Natural killer cell (primary cell): Measurements from ENCODE around the gene ZNRF3. TPM values are rescaled to one million over a fixed set of nuclear protein-coding genes. Genes with fewer than 3 reads are reported as not detected.

Source experiments
- ATAC-seq, 3 donors: fragments of 150-1000 bp in 2 of 3; fragments of 200-7000 bp in 1 of 3; cut with Tn5 transposase; 1 replicate in 1 of 3; 2 replicates in 2 of 3; pipeline ENCODE4 v1.10.0; 2021; ENCODE audit warnings: mild to moderate bottlenecking in 2 of 3, moderate library complexity in 2 of 3
- DNase-seq, 2 donors: peaks; one replicate each; pipeline versions ENCODE4 v3.0.0 to v3.0.0-alpha.2; 2013 to 2021; ENCODE audit warnings: mixed read lengths in 1 of 2
- H3K27ac ChIP-seq: one replicate; pipeline ENCODE4 v1.5.1; 2013; ENCODE audit warnings: mild to moderate bottlenecking, low read length
- H3K27me3 ChIP-seq: one replicate; pipeline ENCODE4 v1.6.1; 2013; ENCODE audit warnings: low read length; ENCODE audit not compliant: control insufficient read depth, insufficient read depth
- H3K36me3 ChIP-seq: one replicate; pipeline ENCODE4 v1.6.1; 2013; ENCODE audit warnings: low read length; ENCODE audit not compliant: control insufficient read depth, insufficient read depth
- H3K4me1 ChIP-seq: one replicate; pipeline ENCODE4 v1.6.1; 2013; ENCODE audit warnings: low read length; ENCODE audit not compliant: control insufficient read depth, insufficient read depth
- H3K4me3 ChIP-seq: one replicate; pipeline ENCODE4 v1.5.1; 2013; ENCODE audit warnings: low read length
- H3K9me3 ChIP-seq: one replicate; pipeline ENCODE4 v1.6.1; 2013; ENCODE audit warnings: low read length; ENCODE audit not compliant: control insufficient read depth, insufficient read depth
- H3K27ac Mint-ChIP-seq, 2 donors: one replicate each; pipeline ENCODE4 v1.8.0; 2022; ENCODE audit warnings: mild to moderate bottlenecking in 2 of 2, mixed read lengths in 2 of 2, moderate library complexity in 1 of 2
- H3K27me3 Mint-ChIP-seq, 2 donors: one replicate each; pipeline ENCODE4 v1.8.0; 2022; ENCODE audit warnings: low read depth in 2 of 2, mixed read lengths in 2 of 2
- H3K36me3 Mint-ChIP-seq: one replicate; pipeline ENCODE4 v1.8.0; 2022; ENCODE audit warnings: mixed read lengths
- H3K4me1 Mint-ChIP-seq, 2 donors: one replicate each; pipeline ENCODE4 v1.8.0; 2022; ENCODE audit warnings: mixed read lengths in 2 of 2
- H3K4me3 Mint-ChIP-seq: one replicate; pipeline ENCODE4 v1.8.0; 2022; ENCODE audit warnings: mild to moderate bottlenecking, moderate library complexity, mixed read lengths
- H3K9me3 Mint-ChIP-seq, 2 donors: one replicate each; pipeline ENCODE4 v1.8.0; 2022; ENCODE audit warnings: mixed read lengths in 2 of 2
- WGBS: methylation state at CpG from one replicate; pipeline ENCODE4 v1.1.7; 2013; ENCODE audit warnings: missing lambda C conversion rate; ENCODE audit not compliant: insufficient coverage; 5-methylcytosine and 5-hydroxymethylcytosine counted together
- intact Hi-C: fragments of 100-400 bp; cut with micrococcal nuclease; formaldehyde crosslinking; loops from one replicate; pipeline ENCODE4 v1.14.2; 2022
- total RNA-seq, 4 donors: library from RNA; stranded (reverse); fragments of 120-200 nt in 1 of 4; gene quantifications; one replicate each; pipeline versions ENCODE4 v1.2.3 to v1.2.4, GENCODE V29; 2013 to 2022
- TF ChIP-seq, protein P1 (sequence below): fragments of 200-600 bp; IDR thresholded peaks from one replicate; pipeline ENCODE4 v1.8.0; 2022; ENCODE audit warnings: antibody characterized with exemption

The ZNRF3 gene
- total RNA-seq, 3 donors from 2014 or later (not counting 1 experiment from before 2014, with no cell fraction given), result 0.23 to 0.34 (median 0.33) TPM

- DNase-seq (no peak), ATAC-seq (no peak)
- Mint-ChIP-seq H3K27ac (no peak overlapping the region), H3K36me3 (no peaks in the 10 kb centered on the region), H3K9me3 (no peaks in the 10 kb centered on the region), H3K4me3 (no peak overlapping the region), H3K27me3 (peaks cover 65 to 82% of the 10 kb centered on the region in 2 donors), H3K4me1 (peaks cover 24 to 49% of the 10 kb centered on the region in 2 donors)
- Histone ChIP-seq H3K27me3 (peaks cover 69% of the 10 kb centered on the region), H3K4me3 (no peak overlapping the region), H3K4me1 (peaks cover 18% of the 10 kb centered on the region), H3K36me3 (no peaks in the 10 kb centered on the region), H3K9me3 (no peaks in the 10 kb centered on the region), H3K27ac (no peak overlapping the region)
- intact Hi-C loops, result loop anchor here (5.0 kb wide), 4 partner anchors 61 to 286 kb away; partner anchors contain the start of gene ZNRF3
- TF ChIP-seq, protein P1, sequence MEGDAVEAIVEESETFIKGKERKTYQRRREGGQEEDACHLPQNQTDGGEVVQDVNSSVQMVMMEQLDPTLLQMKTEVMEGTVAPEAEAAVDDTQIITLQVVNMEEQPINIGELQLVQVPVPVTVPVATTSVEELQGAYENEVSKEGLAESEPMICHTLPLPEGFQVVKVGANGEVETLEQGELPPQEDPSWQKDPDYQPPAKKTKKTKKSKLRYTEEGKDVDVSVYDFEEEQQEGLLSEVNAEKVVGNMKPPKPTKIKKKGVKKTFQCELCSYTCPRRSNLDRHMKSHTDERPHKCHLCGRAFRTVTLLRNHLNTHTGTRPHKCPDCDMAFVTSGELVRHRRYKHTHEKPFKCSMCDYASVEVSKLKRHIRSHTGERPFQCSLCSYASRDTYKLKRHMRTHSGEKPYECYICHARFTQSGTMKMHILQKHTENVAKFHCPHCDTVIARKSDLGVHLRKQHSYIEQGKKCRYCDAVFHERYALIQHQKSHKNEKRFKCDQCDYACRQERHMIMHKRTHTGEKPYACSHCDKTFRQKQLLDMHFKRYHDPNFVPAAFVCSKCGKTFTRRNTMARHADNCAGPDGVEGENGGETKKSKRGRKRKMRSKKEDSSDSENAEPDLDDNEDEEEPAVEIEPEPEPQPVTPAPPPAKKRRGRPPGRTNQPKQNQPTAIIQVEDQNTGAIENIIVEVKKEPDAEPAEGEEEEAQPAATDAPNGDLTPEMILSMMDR, result no peak
- 95% methylated on average over 4 of the region's 5 CpGs for WGBS
Observed at GRCh38 chr22:28958611-28959010, 75.2 kb downstream of the ZNRF3 start.

GRCh38 chr22:28962042-28962554 is 78.7 kb downstream of the ZNRF3 start:
- no peak overlapping the region for H3K4me3 Mint-ChIP-seq
- no peaks in the 10 kb centered on the region for H3K36me3 ChIP-seq
- TF ChIP-seq, protein P1, result no peak
- H3K27ac ChIP-seq, result no peak overlapping the region
- no peak for DNase-seq
- H3K4me1 Mint-ChIP-seq, result peaks cover 4 to 18% of the 10 kb centered on the region in 2 donors
- no peaks in the 10 kb centered on the region for H3K4me1 ChIP-seq
- WGBS, result 86% methylated on average over 3 of the region's 3 CpGs
- no peaks in the 10 kb centered on the region for H3K9me3 Mint-ChIP-seq
- no peak overlapping the region for H3K4me3 ChIP-seq
- H3K27me3 Mint-ChIP-seq, result peaks cover 67 to 83% of the 10 kb centered on the region in 2 donors
- no peaks in the 10 kb centered on the region for H3K36me3 Mint-ChIP-seq
- no peaks in the 10 kb centered on the region for H3K9me3 ChIP-seq
- intact Hi-C loops, result no loop called here
- ATAC-seq, result no peak
- no peak overlapping the region for H3K27ac Mint-ChIP-seq
- H3K27me3 ChIP-seq, result peaks cover 54% of the 10 kb centered on the region

DNA sequence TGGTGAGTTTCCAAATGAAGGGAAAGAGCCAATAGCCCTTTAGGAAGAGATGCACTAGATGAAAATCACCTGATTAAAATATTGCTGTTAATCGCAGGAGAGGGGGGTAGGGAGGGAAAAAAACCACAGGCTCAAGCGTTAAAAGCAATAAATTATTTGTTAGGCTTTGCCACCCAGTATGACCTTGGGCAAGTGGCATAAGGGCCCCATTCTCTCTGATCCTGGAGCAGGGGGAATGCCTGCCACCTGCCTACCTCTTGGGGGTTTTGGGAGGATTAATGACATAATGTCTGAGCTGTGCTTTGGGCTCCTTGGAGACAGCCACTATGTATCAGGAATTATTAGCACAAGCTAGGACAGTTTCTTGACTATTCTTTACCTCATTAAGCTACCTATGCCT is 80.0 kb downstream of the ZNRF3 start:
- intact Hi-C loops, result no loop called here
- no peak for ATAC-seq
- no peak overlapping the region for H3K4me3 Mint-ChIP-seq
- DNase-seq, result no peak
- no peaks in the 10 kb centered on the region for H3K36me3 ChIP-seq
- H3K27ac ChIP-seq, result no peak overlapping the region
- H3K27ac Mint-ChIP-seq, result no peak overlapping the region
- TF ChIP-seq, protein P1, result no peak
- WGBS, result 55% methylated on average over 2 of the region's 2 CpGs
- peaks cover 65 to 87% of the 10 kb centered on the region in 2 donors for H3K27me3 Mint-ChIP-seq
- peaks cover 4 to 18% of the 10 kb centered on the region in 2 donors for H3K4me1 Mint-ChIP-seq
- H3K9me3 ChIP-seq, result no peaks in the 10 kb centered on the region
- H3K4me3 ChIP-seq, result no peak overlapping the region
- no peaks in the 10 kb centered on the region for H3K4me1 ChIP-seq
- no peaks in the 10 kb centered on the region for H3K36me3 Mint-ChIP-seq
- peaks cover 46% of the 10 kb centered on the region for H3K27me3 ChIP-seq
- no peaks in the 10 kb centered on the region for H3K9me3 Mint-ChIP-seq

DNA sequence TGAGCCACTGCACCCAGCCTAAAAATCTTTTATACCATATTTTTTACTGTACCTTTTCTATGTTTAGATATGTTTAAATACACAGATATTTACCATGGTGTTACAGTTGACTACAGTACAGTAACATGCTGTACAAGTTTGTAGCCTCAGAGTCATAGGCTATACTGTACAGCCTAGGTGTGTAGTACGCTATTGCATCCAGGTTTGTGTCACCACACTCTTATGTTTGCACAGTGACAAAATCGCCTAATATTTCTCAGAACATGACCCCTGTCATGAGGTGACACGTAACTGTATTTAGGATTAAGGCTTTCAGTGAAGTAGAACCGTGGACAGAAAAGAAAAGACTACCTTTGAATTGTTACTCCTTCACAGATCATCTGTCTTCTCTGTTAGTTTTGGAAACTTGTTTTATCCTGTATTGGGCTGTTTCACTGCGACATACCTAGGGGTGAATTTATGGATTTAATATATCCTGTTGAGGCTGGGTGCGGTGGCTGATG is 83.8 kb downstream of the ZNRF3 start:
- TF ChIP-seq, protein P1, result no peak
- H3K9me3 ChIP-seq, result no peaks in the 10 kb centered on the region
- peaks cover 16% of the 10 kb centered on the region for H3K27me3 ChIP-seq
- H3K36me3 Mint-ChIP-seq, result no peaks in the 10 kb centered on the region
- DNase-seq (no peak), ATAC-seq (no peak)
- H3K36me3 ChIP-seq, result no peaks in the 10 kb centered on the region
- H3K27ac ChIP-seq, result no peak overlapping the region
- no peaks in the 10 kb centered on the region for H3K9me3 Mint-ChIP-seq
- H3K27me3 Mint-ChIP-seq, result peaks cover 53 to 82% of the 10 kb centered on the region in 2 donors
- H3K4me3 Mint-ChIP-seq, result no peak overlapping the region
- H3K27ac Mint-ChIP-seq, result no peak overlapping the region
- no peaks in the 10 kb centered on the region for H3K4me1 ChIP-seq
- intact Hi-C loops, result no loop called here
- WGBS, result 91% methylated on average over 5 of the region's 6 CpGs
- H3K4me1 Mint-ChIP-seq, result peaks cover 0 to 5% of the 10 kb centered on the region in 2 donors
- H3K4me3 ChIP-seq, result no peak overlapping the region
